HG03439 (cell line): Measurements from ENCODE around the gene HEXB.
A peak's percentile ranks its signal among the peaks of the same experiment; 100 is the strongest.
"Not testable (repeated sequence)": the region's sequence is repeated elsewhere in the genome, so short reads cannot be mapped to it uniquely, and the experiment has no call there.

Source experiments
- ATAC-seq: cut with Tn5 transposase; IDR thresholded peaks from one replicate; pipeline ENCODE4 v1.9.1; 2021; ENCODE audit warnings: mild to moderate bottlenecking, moderate library complexity; ENCODE audit not compliant: unreplicated experiment

HEXB gene

DNA sequence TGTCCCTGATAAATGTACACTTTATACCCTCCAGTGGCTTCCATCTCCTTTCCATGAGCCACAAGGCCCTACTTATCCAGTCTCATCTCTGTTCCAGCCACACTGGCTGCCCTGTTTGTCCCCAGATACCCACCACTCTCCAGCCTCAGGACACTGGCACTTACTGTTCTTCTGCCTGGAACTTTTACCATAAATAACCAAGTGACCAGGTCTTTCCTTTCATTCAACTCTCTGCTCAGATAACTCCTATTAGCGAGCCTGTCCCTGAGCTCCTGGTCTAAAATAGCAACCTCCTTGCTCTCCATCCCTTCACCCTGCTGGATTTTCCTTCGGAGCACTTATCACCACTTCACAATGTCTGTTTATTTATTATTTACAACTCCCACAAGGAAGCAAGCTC is 27.9 kb upstream of the HEXB start:
- ATAC-seq, result no peak

DNA sequence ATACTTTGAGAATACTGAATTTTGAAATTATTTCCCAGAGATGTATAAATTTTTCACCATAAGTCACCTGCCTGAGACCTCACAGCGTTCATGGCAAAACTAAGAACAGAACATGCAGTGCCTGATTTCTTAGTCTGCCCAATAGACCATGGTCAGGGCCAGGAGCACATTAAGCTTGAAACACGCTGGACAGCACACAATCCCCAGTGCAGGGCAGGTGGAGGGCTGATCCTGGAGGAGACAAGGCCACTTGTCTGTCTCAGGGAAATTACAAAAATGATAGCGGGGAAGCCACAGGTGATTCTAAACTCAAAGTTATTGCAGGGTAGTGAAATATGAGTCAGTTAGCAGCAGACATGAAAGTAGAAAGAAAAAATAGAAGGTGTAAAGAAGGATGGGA is 25.9 kb upstream of the HEXB start:
- no peak for ATAC-seq

DNA sequence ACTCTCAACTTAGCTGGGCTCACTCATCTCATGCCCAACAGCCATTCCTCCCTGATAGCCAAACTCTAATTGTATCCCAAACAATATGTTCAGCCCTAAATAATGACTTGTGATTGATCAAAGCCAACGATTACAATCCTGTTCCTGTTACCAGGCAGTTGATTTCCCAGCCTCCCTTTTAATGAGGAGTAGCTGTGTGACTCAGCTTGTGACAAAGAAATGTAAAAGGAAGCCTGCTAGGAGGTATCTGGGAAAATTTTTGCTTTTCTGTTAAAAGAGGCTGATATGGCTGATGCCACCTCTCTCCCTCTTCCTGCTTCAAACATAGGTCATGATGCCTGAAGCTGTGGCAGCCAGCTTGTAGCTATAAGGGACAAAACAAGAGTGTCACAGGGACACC is 24.9 kb upstream of the HEXB start:
- ATAC-seq, result no peak

DNA sequence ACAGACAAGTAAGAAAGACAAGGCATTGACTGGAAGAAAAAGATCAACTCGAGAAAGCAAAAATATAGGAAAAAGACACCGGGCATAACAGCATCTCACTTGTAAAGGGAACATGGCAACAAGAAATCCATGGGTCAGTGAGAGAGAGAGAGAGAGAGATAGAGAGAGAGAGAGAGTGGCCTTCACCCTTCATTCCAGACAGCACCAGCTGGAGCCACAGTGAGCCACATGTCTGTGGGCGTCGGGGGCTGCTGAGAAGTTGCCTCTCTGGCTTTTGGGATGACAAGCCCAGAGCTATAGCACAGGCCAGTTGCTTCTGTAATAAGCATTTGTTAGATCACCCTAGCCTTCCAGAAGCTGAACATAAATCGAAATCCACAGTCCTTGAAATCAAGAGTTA is 24.2 kb upstream of the HEXB start:
- no peak for ATAC-seq

DNA sequence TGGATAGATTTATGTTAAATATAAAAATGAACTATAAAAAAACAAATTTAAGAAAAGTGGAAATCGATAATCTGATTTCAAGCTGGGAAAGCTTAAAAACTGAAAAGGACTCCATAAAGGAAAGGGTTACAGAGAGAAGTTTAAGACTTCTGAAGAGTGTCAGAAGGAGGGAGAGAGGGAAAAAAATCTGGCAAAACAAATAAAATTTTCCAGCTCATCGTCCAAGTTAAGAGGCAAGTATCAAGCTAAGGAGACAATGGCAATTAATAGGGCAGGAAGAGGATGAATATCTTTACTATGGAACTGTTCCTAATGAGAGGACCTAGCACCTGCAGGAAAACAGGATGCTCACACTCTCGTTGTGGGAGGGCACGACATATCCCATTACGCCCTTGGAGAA is 20.5 kb upstream of the HEXB start:
- ATAC-seq, result no peak

DNA sequence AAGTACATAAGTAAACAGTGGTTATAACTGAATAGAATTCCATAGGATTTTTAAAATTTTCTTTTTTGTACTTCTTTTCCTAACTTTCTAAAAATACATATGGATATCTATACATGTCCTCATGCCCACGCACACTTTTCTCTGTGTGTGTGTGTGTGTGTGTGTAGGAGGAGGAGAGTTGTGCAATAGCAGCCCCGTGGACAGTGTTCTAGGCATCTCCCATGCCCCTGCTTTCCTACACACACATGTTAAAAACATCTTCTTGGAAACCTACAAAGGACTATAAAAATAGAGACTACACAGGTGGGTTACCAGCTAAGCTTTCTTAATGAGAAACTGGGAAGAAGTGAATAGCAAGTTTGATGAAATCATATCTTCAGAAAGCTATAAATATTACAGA is 19.8 kb upstream of the HEXB start:
- ATAC-seq, result no peak

DNA sequence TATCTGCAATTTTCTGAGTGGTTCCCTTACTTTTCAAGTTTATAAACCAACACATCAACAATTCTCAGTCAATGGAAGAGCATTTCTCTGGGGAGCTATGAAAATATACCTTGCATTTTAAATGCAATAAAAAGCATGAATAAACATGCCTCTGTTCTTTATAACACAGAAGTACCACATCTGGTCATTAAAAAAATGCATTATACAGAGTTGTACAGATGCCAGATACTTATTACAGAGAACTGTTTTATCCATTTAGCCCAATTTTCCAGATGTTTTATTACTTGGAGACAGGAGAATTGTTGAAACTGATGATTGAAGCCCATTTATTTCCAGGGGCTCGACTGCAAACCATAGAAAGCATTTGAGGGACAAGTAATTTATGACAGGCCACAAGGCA is 19.2 kb upstream of the HEXB start:
- no peak for ATAC-seq

DNA sequence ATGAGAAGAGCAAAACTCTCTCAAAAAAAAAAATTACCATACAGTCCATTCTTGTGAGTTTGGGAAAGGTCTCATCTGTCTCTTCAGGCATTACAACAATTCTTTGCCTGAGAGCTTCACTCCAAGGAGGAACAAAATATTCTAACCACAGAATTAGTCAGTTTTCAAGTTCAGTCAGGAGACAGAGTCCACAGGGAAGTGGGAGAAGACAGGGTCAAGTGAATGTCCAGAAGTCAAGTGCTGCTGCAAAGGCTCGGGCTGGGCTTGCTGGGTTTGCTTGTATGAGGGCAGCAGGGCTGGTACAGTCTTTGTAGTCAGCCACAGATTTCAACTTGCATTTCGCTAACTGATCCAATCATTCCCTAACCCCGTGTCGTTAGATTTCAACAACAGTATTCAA is 17.6 kb upstream of the HEXB start:
- ATAC-seq, result no peak

DNA sequence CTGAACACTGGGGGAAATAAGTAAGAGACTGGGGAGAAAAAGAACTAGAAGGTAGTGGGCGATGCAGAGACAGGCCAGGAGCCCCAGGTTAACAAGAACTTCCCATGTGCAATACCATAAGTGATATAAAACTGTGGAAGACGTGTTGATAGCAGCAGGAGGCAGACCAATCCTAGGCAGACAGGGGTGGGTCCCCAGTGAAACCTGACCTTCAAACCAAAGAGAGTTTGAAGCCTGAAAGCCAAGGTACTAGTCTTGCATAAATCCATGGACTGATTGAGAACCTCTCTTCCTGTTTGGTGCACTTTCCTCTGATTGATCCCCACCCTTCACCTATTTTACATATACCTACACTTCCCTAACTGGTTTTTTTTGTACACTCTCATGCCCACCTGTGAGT is 15.2 kb upstream of the HEXB start:
- no peak for ATAC-seq

DNA sequence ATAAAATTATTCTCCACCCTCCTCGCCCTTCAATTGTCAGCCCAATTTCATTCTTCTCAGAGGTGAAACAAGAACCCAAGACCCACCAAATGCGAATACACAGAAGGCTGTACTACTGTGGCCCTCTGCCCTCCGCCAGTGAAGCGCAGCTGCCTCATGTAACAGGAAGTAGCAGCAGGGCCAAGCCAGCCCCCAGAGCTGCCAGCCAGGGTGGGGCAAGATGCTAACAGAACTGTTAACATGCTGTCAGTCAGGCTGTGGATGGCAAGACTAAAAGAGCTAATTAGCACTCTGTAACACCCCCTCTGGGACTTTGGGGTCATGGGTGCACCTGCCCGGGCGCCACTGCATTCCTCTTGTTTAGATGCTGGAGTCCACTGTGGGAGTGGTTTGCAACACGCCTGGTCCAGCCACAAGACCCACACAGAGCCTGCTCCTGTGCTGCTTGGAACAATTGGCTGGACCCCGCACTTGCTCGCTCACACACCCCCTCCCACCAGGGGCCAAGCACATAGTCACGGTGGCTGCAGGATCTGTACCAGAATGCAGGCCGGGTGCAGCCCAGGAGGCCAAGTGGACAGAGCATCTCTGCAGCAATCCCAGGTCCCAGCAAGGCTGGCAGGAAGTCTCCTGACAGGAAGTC is 14.5 kb upstream of the HEXB start:
- no peak for ATAC-seq

DNA sequence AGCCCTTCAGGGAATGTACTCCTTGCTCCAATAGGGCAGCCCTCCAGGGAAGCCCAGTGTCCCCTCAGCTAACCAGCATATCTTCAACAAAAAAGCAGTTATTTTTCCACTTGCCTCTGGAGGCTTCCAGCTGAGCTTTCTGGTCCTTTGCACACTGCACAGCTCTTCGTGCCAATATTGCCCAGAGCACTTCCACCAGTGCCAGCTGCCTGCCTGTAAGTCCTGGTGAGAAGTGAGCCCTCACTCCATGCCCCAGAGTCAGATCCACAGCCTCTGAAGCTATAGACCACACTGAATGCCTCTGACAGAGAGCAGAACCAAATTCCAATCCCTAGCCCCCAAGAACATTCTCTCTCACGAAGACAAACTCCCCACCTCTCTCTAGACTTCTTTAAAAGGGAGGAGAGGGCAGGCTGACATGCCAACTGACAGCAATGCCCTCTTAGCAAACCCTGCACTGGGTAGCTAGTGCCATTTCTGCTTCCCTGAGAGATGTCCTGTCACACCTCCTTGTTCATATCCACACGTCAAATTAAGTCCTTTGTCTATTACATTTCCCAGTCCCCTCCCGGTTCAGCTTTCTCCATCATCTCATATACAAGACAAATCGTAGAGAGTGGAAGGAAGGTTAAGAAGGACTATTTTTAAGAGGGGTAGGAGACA is 12.7 kb upstream of the HEXB start:
- no peak for ATAC-seq

DNA sequence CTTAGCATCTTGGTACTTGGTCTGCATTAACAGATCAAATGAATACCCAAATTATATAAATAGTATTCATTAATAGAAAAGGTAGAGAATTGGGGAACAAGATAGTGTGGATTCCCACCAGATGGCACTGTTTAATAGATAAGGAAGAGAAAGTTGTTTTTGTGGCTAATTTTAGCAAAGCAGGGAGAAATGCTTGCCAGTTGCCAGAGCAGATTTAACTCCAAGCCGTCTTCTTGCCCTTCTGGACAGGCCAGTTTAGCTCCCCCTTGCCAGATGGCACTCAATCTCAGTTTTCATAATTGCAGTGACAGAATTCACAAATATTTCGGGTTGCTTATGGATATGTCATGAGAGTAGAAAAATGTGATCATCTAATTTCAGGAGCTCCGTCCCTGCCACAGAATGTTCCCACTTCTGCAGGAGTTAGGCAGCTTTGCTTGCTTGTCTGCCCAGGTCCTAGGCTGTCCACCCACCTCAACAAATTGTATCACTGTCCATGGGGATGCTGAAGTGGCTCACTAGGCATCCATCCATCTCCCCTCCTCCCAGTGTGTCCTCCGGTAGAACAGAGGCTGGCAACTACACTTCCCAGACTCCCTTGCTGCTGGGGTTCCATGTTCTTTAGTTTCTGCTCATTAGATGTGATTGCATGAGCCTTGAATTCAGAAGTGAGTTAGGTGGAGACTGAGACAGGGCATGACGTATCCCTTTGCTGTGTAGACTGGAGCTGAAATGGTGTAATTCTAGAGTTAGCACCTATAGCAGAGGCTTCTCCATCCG is 11.8 kb upstream of the HEXB start:
- no peak for ATAC-seq

DNA sequence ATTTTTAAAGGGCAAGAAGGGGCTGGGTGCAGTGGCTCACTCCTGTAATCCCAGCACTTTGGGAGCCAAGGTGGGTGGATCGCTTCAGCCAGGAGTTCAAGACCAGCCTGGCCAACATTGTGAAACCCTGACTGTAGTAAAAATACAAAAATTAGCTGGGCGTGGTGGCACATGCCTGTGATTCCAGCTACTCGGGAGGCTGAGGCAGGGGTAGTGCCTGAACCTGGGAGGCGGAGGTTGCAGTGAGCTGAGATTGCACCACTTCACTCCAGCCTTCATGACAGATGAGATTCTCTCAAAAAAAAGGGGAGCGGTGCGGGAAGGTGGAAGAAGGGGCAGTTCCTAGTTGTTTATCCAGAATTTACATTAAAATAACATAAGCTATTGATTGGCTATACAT is 8.6 kb upstream of the HEXB start:
- ATAC-seq, result not testable (repeated sequence)

DNA sequence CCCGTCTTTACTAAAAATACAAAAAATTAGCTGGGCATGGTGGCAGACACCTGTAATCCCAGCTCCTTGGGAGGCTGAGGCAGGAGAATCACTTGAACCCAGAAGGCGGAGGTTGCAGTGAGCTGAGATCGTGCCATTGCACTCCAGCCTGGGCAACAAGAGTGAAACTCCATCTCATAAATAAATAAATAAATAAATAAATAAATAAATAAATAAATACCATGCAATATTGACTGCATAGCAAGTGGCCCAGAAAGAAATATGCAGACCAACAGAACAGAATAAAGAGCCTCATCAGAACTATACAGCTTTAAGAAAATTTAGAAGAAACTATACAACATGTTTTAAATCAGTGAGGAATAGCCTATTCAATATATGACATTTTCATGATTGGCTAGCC is 6.9 kb upstream of the HEXB start:
- ATAC-seq, result not testable (repeated sequence)

DNA sequence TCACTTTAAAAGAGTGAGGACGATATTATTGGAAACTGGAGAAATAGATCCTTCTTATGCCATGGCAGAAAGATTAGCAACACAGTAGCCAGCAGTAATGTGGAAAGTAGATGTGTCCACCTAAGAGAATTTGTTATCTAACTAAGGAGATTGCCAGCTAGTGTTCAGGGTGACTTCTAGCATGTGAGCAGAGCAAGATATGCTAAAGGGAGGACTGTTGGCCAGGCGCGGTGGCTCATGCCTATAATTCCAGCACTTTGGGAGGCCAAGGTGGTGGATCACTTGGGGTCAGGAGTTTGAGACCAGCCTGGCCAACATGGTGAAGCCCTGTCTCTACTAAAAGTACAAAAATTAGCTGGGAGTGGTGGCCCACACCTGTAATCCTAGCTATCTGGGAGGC is 5.7 kb upstream of the HEXB start:
- ATAC-seq, result not testable (repeated sequence)

DNA sequence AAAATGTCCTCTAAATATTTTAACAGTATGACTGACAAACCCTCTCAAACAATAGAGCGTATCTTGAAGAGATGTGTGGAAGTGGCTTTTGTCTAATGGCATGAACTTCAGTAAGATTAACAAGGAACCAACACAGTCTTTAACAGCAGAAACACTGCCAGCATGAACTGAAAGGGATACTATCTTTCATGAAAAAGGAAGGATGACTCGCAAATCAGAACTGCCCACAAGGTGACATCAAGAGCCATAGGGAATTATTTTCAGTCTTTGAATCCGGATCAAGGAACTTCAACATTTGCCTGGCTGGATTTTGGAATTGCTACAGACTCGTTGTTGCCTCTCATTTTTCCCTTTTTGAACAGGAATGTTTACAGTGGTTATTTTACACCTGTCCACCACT is 5.1 kb upstream of the HEXB start:
- ATAC-seq, result no peak

DNA sequence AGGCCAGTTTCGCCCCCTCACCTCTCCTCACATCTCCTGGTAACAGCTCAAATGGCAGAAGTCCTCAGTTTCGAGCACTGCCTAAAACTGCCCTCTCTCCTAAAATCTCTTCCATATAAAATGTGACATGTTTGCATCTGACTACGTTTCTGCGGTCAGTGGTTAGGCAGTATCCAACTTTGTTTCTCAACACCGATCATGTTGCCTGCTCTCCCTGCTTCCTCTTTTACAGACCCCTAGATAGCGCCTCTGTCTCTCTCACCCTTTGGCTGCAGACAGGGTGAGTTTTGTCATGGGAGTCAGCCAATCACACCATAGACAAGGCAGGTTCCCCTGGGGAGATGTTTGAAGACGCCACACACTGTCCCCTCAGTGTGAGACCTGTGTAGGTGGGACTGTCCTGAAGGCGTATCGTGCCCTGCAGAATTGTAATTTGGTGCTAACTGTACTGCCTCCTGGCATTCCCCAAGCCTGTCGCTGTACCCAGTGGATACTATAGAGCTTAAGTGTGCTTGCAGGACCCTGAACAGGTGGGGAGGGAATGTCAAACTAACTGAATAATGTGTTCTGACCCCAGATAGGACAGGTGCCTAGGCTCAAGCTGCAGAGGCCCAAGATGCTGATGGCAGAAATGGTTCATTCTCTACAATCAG is 1.1 kb downstream of the HEXB start:
- ATAC-seq, result peak; percentile 49

DNA sequence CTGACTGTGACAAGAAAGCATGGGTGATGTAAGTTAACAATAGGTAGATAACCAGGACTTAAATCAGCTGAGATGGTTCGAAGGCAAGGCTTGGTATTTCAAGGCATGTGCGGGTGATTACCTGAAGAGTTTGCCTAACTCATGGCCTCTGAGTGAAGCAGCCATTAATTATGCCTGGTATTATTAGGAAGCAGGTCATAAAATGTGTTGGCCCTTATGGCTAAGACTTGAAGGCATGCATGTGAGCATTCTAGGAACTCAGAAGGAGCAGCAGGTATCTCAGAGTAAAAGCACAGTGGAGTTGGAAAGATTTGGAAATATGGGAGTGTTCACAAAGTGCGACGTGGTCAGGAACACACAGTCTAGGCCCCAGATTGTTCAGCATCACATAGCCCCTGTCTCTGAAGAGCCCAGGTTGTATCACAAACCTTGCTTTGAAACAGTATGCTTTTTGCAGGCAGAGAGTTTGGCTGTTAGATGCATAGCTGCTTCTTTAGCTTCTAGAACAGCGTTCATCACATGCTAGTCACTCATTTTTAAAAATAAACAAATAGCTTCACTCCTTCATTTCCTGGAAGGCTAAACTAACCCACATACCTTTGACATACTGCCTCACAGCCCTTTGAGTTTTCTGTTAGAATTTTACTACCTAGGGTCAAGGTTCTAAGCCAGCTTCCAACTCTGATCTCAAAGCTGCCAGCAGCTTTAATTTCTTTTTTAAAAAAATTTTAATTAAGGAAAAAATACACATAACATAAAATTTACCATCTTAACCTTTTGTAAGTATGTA is 2.1 kb downstream of the HEXB start:
- no peak for ATAC-seq

DNA sequence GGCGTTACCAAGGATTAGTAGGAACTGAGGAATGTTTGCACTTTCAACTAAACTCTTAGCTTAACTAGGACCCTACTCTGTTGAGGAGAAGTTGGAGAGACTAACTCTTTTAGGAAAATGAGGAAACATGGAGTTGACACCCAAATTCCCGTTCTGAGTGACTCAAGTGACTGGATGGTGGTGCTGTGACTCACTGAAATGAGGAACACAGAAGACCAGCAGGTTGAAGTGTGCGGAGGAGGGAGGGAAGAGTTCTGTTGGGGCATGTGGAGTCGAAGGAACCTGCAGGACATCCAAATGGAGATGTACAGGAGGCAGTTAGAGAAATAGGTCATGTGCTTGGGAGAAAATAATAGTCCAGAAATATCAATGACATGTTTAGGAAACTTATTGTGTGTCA is 8.2 kb downstream of the HEXB start:
- ATAC-seq, result no peak

DNA sequence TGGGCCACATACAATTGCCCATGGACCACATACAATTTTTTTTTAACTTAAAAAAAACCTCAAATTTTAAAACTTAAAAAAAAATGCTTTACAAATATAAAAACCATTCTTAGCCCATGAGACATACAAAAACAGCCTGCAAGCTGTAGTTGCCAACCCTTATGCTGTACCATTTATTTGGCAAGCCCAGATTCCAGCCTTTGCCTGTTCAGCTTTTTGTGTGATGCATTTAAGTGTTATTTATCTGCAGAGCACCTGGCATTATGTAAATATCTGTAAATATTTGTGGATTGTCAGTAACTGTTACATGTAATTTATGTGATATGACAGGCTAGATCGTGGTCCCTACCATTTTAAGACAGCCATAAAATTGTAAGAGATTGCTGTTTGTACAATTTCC is 32.6 kb downstream of the HEXB start:
- ATAC-seq, result no peak

DNA sequence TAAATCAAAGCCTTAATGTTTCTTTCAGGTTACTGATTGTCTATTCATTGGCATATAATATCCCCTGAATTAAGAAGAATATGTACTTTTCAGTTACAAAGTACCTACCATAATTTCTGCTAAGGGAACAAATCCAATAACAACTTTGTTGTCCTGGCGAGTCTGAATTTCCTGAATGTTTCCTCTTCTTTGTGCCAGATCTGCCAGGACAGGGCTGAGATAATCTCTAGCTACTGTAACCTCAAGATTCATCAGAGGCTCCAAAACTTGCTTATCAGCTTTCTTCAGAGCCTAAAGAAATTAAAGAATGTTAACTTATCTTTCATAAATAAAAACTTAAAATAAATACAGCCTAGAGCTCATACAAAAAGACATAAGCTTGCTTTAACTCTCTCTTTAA is 37.2 kb downstream of the HEXB start:
- no peak for ATAC-seq
